OCI-LY7 (cell line): Measurements from ENCODE around the gene SAE1. TPM values are rescaled to one million over a fixed set of nuclear protein-coding genes. Genes with fewer than 3 reads are reported as not detected.

Experiments used
- BruUV-seq: library from RNA; stranded (reverse); fragments of 400-500 nt; replicated peaks from 2 replicates; lab custom pipeline; 2021; lab: Mats Ljungman, UMichigan
- CTCF ChIA-PET: fragments of 300-600 bp; sonication (Branson Sonifier 250); formaldehyde crosslinking; loops from one replicate; lab custom pipeline; 2022; ENCODE audit warnings: antibody characterized with exemption; ENCODE audit not compliant: unreplicated experiment; lab: Charles Lee
- POLR2A ChIA-PET: fragments of 300-600 bp; sonication (Branson Sonifier 250); formaldehyde crosslinking; loops from one replicate; lab custom pipeline; 2022; ENCODE audit warnings: antibody characterized with exemption; lab: Charles Lee
- DNase-seq: peaks from one replicate; pipeline ENCODE4 v3.0.0-alpha.2; 2015; ENCODE audit warnings: low spot score
- H2AFZ ChIP-seq: fragments of 200-600 bp; sonication (generic), shearing (Covaris generic); 2 replicates; pipeline ENCODE4 v1.6.1; 2014; ENCODE audit warnings: mild to moderate bottlenecking, antibody characterized with exemption, low read length, moderate library complexity
- H3K27ac ChIP-seq: fragments of 200-600 bp; sonication (generic); 2 replicates; pipeline ENCODE4 v1.5.1; 2014; ENCODE audit warnings: mixed run types, low read depth, mild to moderate bottlenecking, moderate library complexity, low read length, inconsistent platforms; ENCODE audit not compliant: poor library complexity, severe bottlenecking
- H3K36me3 ChIP-seq: fragments of 200-600 bp; sonication (generic); 2 replicates; pipeline ENCODE4 v1.6.1; 2014; ENCODE audit warnings: mild to moderate bottlenecking, antibody characterized with exemption, low read length, moderate library complexity, mixed read lengths; ENCODE audit not compliant: insufficient read depth
- H3K4me1 ChIP-seq: fragments of 200-600 bp; sonication (generic); 2 replicates; pipeline ENCODE4 v1.5.1; 2014; ENCODE audit warnings: mild to moderate bottlenecking, low read length; ENCODE audit not compliant: insufficient read depth, poor library complexity, severe bottlenecking
- H3K4me2 ChIP-seq: fragments of 200-600 bp; sonication (generic); 2 replicates; pipeline ENCODE4 v1.6.1; 2014; ENCODE audit warnings: mild to moderate bottlenecking, low read length
- H3K4me3 ChIP-seq: fragments of 200-600 bp; sonication (generic); 2 replicates; pipeline ENCODE4 v1.5.1; 2014; ENCODE audit warnings: mild to moderate bottlenecking, low read depth, low read length; ENCODE audit not compliant: poor library complexity, severe bottlenecking
- H3K79me2 ChIP-seq: fragments of 200-600 bp; sonication (generic); 2 replicates; pipeline ENCODE4 v1.6.1; 2016; ENCODE audit warnings: low read depth, mild to moderate bottlenecking, low read length, moderate library complexity, mixed read lengths; ENCODE audit not compliant: insufficient read depth
- H3K9me2 ChIP-seq: fragments of 200-600 bp; sonication (generic); 2 replicates; pipeline ENCODE4 v1.6.1; 2016; ENCODE audit warnings: mild to moderate bottlenecking, low read length, mixed read lengths; ENCODE audit not compliant: insufficient read depth
- H3K9me3 ChIP-seq: fragments of 200-600 bp; sonication (generic); 2 replicates; pipeline ENCODE4 v1.6.1; 2014; ENCODE audit warnings: mild to moderate bottlenecking, mixed run types, low read length, mixed read lengths
- H4K20me1 ChIP-seq: fragments of 200-600 bp; sonication (generic); 2 replicates; pipeline ENCODE4 v1.6.1; 2014; ENCODE audit warnings: mild to moderate bottlenecking, antibody characterized with exemption, low read length, moderate library complexity, mixed read lengths; ENCODE audit not compliant: insufficient read depth
- EZH2phosphoT487 ChIP-seq: fragments of 200-600 bp; sonication (generic); IDR thresholded peaks from 2 replicates; pipeline ENCODE4 v1.6.1; 2018; ENCODE audit warnings: low read depth, borderline replicate concordance, mild to moderate bottlenecking, mixed run types, antibody characterized with exemption, low read length, moderate library complexity, mixed read lengths
- intact Hi-C: fragments of 100-400 bp; cut with micrococcal nuclease; formaldehyde crosslinking; loops from one replicate; pipeline ENCODE4 v1.10.0; 2022; ENCODE audit not compliant: unreplicated experiment
- total RNA-seq, 2 experiments: library from RNA; depleted of rRNA in 1 of 2; stranded (reverse); fragments of >200 nt in 1 of 2; shearing (Covaris generic) in 1 of 2; gene quantifications; 2 replicates each; pipeline ENCODE4 v1.2.3, GENCODE V29; 2014 to 2022
- TF ChIP-seq, protein P1 (sequence below): fragments of 200-600 bp; sonication (generic); conservative IDR thresholded peaks from 2 replicates; pipeline ENCODE4 v1.5.1; 2014; ENCODE audit warnings: mild to moderate bottlenecking, antibody characterized with exemption, low read length, moderate library complexity, mixed read lengths

SAE1 gene
- total RNA-seq, 2 experiments from 2014 or later: 144 to 165 TPM

DNA sequence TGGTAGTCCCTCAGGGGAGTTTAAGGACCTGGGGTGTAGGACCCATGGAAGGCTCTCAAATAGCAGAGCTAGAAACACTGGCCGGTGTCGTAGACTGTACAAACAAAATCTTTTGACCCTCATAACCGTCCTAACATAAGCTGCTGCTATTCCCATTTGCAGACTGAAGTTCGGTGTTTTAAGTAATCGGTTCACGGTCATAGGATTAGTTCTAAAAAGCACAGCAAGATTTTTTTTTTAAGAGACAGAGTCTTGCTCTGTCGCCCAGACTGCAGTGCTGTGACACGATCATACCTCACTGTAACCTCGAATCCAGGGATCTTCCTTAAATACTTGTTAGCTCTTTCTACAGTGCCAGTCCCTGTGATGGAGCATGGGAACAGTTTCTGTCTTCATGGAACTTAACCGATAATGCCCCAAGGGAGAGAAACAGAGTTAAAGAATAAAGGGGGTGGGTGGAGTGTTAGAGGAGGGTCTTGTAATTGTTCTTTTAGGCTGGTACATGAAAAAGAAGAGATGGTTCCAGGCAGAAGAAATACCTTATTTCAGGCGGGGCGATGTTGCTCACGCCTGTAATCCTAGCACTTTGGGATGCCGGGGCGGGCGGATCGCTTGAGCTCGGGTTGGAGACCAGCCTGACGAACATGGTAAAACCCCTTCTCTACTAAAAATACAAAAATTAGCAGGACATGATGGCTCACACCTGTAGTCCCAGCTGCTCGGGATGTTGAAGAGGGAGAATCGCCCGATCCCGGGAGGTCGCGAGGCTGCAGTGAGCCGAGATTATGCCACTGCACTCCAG is 16.6 kb upstream of the SAE1 start:
- TF ChIP-seq, protein P1, sequence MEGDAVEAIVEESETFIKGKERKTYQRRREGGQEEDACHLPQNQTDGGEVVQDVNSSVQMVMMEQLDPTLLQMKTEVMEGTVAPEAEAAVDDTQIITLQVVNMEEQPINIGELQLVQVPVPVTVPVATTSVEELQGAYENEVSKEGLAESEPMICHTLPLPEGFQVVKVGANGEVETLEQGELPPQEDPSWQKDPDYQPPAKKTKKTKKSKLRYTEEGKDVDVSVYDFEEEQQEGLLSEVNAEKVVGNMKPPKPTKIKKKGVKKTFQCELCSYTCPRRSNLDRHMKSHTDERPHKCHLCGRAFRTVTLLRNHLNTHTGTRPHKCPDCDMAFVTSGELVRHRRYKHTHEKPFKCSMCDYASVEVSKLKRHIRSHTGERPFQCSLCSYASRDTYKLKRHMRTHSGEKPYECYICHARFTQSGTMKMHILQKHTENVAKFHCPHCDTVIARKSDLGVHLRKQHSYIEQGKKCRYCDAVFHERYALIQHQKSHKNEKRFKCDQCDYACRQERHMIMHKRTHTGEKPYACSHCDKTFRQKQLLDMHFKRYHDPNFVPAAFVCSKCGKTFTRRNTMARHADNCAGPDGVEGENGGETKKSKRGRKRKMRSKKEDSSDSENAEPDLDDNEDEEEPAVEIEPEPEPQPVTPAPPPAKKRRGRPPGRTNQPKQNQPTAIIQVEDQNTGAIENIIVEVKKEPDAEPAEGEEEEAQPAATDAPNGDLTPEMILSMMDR: no peak
- no peak for TF ChIP-seq EZH2phosphoT487
- H3K27ac ChIP-seq: peak overlapping the region; percentile 93
- CTCF ChIA-PET: interaction anchor here (0.6 to 1.2 kb wide), 3 partner anchors 17 to 1380 kb away, joined by 3 read pairs; no protein-coding TSS in a partner anchor
- intact Hi-C loops: loop anchor here (5.0 to 10.0 kb wide), 2 partner anchors 37 to 259 kb away; partner anchors contain the start of gene AP2S1
- H3K4me3 ChIP-seq: peak overlapping the region; percentile 94
- peak overlapping the region; percentile 77 for H3K4me2 ChIP-seq
- DNase-seq: no peak
- peaks cover 29% of the 10 kb centered on the region for H3K36me3 ChIP-seq
- H3K79me2 ChIP-seq: peaks cover 30% of the 10 kb centered on the region; the same call in 1 of the 2 replicates
- POLR2A ChIA-PET: interaction anchor here (0.8 to 1.6 kb wide), 7 partner anchors 9 to 329 kb away, joined by 3 to 12 read pairs (median 4); partner anchors contain the start of genes CCDC9 and SAE1
- H3K4me1 ChIP-seq: peaks cover 23% of the 10 kb centered on the region
- no peaks in the 10 kb centered on the region for H3K9me3 ChIP-seq
- no peaks in the 10 kb centered on the region for H4K20me1 ChIP-seq
- BruUV-seq: no TSS peak
- peak overlapping the region; percentile 27; the same call in 1 of the 2 replicates for H2AFZ ChIP-seq
- no peaks in the 10 kb centered on the region for H3K9me2 ChIP-seq

DNA sequence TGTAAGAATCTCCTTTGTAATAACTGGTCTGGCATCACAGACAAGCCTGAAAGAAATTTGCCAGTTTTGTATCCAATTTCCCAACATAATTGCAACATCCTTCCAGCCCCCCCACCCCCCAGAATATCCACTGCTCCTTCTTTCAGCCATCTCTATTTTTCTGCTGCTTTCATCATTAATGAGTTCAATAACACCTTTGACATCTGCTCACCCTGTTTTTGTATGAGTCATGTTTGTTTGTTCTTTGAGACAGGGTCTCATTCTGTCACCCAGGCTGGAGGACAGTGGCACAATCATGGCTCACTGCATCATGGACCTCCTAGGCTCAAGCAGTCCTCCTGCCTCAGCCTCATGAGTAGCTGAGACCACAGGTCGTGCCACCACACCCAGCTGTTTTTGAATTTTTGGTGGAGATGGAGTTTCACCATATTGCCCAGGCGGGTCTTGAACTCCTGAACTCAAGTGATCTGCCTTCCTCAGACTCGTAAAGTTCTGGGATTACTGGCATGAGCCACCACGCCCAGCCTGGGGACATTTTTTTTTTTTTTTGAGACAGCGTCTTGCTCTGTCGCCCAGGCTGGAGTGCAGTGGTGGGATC is 10.1 kb upstream of the SAE1 start:
- Histone ChIP-seq H3K27ac (no peak overlapping the region), H3K4me3 (no peak overlapping the region), H3K9me3 (no peaks in the 10 kb centered on the region), H2AFZ (no peak overlapping the region), H4K20me1 (no peaks in the 10 kb centered on the region), H3K79me2 (no peaks in the 10 kb centered on the region), H3K4me2 (no peak overlapping the region), H3K4me1 (no peaks in the 10 kb centered on the region), H3K36me3 (no peaks in the 10 kb centered on the region), H3K9me2 (no peaks in the 10 kb centered on the region)
- TF ChIP-seq EZH2phosphoT487: no peak
- TF ChIP-seq, protein P1: no peak
- intact Hi-C loops: no loop called here
- POLR2A ChIA-PET: no interaction called here
- no peak for DNase-seq
- CTCF ChIA-PET: no interaction called here
- no TSS peak for BruUV-seq
